GM13977 (cell line): ENCODE data around the gene MAP9.

Experiments
- DNase-seq: peaks from one replicate; pipeline ENCODE4 v3.0.0; 2012; ENCODE audit warnings: low spot score
- in situ Hi-C: fragments of 300-500 bp; cut with MboI; formaldehyde crosslinking; loops from one replicate; pipeline ENCODE4 v1.12.0; 2022; ENCODE audit warnings: low sequenced_read_pairs, low pct_unique_long_range_greater_than_20kb, mixed read lengths, inconsistent platforms; ENCODE audit not compliant: unreplicated experiment
- TF ChIP-seq, protein P1 (sequence below): IDR thresholded peaks from 2 replicates; pipeline ENCODE4 v1.5.1; 2012; ENCODE audit warnings: mild to moderate bottlenecking, control low read depth; ENCODE audit not compliant: insufficient read depth; ENCODE audit errors: extremely low read depth, missing control alignments

Gene MAP9

DNA sequence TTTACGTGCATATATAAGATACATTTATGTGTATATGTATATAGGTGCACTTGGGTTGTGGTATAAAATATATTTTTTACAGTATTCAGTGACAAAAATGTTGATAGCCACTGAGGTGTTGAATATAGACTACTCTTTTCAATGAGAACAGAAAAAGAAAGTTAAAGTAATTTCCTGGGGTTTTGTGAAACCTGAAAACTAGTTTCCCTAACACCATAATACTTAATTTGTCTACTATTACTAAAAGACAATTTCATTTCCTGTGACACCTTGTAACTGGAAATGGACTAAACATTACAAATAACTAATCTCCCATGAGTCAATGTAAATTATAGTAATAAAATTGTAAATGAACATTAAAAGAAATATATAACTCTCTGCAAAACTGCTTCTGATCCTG, 32.0 kb upstream of the MAP9 start:
- in situ Hi-C loops = no loop called here
- no peak for DNase-seq
- TF ChIP-seq, protein P1, sequence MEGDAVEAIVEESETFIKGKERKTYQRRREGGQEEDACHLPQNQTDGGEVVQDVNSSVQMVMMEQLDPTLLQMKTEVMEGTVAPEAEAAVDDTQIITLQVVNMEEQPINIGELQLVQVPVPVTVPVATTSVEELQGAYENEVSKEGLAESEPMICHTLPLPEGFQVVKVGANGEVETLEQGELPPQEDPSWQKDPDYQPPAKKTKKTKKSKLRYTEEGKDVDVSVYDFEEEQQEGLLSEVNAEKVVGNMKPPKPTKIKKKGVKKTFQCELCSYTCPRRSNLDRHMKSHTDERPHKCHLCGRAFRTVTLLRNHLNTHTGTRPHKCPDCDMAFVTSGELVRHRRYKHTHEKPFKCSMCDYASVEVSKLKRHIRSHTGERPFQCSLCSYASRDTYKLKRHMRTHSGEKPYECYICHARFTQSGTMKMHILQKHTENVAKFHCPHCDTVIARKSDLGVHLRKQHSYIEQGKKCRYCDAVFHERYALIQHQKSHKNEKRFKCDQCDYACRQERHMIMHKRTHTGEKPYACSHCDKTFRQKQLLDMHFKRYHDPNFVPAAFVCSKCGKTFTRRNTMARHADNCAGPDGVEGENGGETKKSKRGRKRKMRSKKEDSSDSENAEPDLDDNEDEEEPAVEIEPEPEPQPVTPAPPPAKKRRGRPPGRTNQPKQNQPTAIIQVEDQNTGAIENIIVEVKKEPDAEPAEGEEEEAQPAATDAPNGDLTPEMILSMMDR = no peak

DNA sequence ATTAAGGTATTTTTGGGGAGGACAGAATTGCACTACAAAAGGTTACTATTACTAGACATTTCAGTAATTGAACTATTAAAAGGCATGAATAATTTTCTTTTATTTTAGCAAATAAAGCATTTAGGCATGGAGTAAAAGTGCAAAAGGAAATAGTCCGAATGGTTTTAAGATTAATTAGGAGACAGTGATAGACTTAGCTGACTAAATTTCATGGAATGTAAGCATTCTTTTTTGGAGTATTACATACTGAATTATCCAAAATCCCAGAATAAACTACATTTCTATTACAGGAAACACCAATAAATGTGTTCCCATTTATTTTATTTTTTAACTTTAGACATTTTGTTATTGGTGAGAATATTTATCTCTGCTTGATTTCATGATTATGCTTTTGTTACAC, 30.7 kb upstream of the MAP9 start:
- no peak for DNase-seq
- in situ Hi-C loops = no loop called here
- TF ChIP-seq, protein P1 = no peak

DNA sequence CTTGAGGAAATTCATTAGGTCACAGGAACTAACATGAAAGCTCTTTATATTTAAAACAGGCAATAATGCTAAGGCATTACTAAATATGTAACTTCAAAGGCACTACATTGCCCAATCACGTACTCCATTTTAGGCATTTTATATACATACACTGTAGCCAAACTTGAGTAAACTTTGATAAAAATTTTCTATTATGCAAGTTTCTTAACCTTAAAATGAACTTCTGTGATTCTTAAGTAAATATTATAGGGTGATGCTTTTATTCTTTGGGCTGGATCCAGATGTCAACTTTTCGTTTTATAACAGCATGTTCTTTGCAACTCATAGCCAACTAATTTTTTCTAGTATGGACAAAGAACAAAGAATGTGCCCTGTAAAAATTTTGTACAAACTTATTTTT, 28.3 kb upstream of the MAP9 start:
- in situ Hi-C loops = no loop called here
- TF ChIP-seq, protein P1 = no peak
- DNase-seq = no peak

DNA sequence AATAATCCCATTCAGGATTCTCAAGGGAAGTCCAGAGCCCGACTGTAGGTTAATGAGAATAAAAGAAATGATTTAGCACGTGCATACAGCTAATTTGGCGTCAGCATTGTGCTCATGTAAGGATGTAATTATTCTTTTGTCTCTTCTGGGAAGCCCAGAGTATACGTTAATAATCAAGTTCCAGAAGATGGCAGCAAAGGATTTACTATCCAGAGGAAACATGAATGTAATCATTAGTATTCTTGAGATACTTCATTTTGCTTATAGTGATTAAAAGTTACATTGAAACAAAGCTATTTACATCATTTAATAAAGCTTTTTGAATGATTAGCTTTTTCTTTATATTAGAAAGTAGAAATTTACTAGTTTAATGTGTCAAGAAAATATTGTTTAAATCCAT, 27.1 kb upstream of the MAP9 start:
- in situ Hi-C loops = no loop called here
- no peak for DNase-seq
- TF ChIP-seq, protein P1 = no peak

DNA sequence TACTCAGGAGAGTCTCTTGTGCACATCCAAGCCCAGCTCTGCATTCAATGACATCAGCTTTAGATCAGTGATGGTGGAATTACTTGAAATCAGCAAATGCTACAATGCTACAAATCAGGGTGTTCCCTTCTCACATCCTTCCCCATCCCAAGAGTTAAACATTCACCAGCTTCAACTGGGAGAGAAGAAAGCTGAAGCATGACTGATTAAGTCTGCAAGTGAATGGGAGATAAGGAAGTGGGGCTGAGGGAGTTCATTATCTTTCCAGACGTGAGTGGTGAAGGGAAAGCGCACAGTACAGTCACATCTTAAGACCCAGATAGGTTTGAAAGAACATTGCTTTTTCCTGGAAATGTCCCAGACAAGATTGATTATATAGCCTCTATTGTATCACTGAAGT, 26.2 kb upstream of the MAP9 start:
- TF ChIP-seq, protein P1 = no peak
- DNase-seq = no peak
- in situ Hi-C loops = no loop called here

DNA sequence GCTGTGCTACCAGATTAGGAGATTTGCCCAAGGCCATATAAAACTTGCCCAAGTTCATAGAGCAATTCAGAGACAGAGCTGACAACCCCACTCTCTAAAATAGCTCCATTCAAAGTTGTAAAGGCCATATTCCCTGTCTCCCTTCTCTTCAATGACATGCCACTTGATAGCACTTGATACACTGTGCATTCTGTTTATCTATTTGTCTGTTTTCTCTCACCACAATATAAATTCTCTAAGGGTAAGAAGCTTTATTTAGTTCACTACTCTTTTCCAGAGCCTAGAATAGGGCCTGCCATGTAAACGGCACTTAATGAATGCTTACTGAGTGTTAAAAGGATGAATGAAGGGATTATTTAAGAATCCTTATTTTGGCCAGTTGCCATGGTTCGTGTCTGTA, 24.1 kb upstream of the MAP9 start:
- in situ Hi-C loops = no loop called here
- no peak for DNase-seq
- TF ChIP-seq, protein P1 = no peak
